K562 (cell line): ENCODE results near the gene ZNF222. TPM values are rescaled to one million over a fixed set of nuclear protein-coding genes. Genes with fewer than 3 reads are reported as not detected.

Experiments used
- ATAC-seq: fragments of 200-7000 bp; cut with Tn5 transposase; 3 replicates; pipeline ENCODE4 v1.9.1; 2020; ENCODE audit warnings: moderate library complexity
- BruUV-seq: library from RNA; stranded (reverse); fragments of 400-500 nt; replicated peaks from 2 replicates; lab custom pipeline; 2021; lab: Mats Ljungman, UMichigan
- CTCF ChIA-PET: fragments of 300-600 bp; formaldehyde crosslinking; extraction: SDS; loops from one replicate; lab custom pipeline; 2021; ENCODE audit warnings: low intra/inter-chr PET ratio; lab: Yijun Ruan, JAX
- POLR2A ChIA-PET: fragments of 300-600, 350-650 bp; sonication (Branson Sonifier 250); formaldehyde crosslinking; extraction: SDS; loops from one replicate; lab custom pipeline; 2021; ENCODE audit warnings: antibody characterized with exemption, inconsistent platforms; lab: Yijun Ruan, JAX
- DNase-seq, 4 experiments: peaks; one replicate each; pipeline versions ENCODE4 v3.0.0 to v3.0.0-alpha.2; 2011 to 2018; ENCODE audit warnings: low spot score in 3 of 4, mixed read lengths in 3 of 4; ENCODE audit errors: extremely low read depth in 1 of 4
- FAIRE-seq: peaks from 2 replicates; lab custom pipeline; 2011; peaks lifted over from hg19 to GRCh38; lab: Jason Lieb, UNC
- H2AFZ ChIP-seq: 2 replicates; pipeline ENCODE4 v1.6.0; 2011; ENCODE audit warnings: low read depth, low read length, control low read depth, inconsistent platforms
- H3K27ac ChIP-seq: fragments of 200-600 bp; 3 replicates; pipeline ENCODE4 v1.8.0; 2011; ENCODE audit warnings: low read depth, mild to moderate bottlenecking, control low read depth, inconsistent platforms, low read length, moderate library complexity, mixed read lengths; ENCODE audit errors: extremely low read depth
- H3K27me3 ChIP-seq, 2 experiments: fragments of 300-600 bp in 1 of 2; 2 replicates in 1 of 2; 3 replicates in 1 of 2; pipeline versions ENCODE4 v1.6.0 to v1.8.0; 2011; ENCODE audit warnings: inconsistent platforms in 2 of 2, low read length in 2 of 2, mild to moderate bottlenecking in 1 of 2, mixed read lengths in 1 of 2, moderate library complexity in 1 of 2; ENCODE audit not compliant: control insufficient read depth in 2 of 2, insufficient read depth in 2 of 2
- H3K36me3 ChIP-seq: fragments of 300-600 bp; 3 replicates; pipeline ENCODE4 v1.8.0; 2011; ENCODE audit warnings: mild to moderate bottlenecking, low read length, inconsistent platforms; ENCODE audit not compliant: control insufficient read depth, insufficient read depth
- H3K4me1 ChIP-seq, 2 experiments: fragments of 200-600 bp in 1 of 2; replicated peaks in 1 of 2; 2 replicates in 1 of 2; 3 replicates in 1 of 2; pipeline versions ENCODE4 v1.5.1 to v1.8.0; 2011; ENCODE audit warnings: inconsistent platforms in 2 of 2, low read length in 2 of 2, mild to moderate bottlenecking in 1 of 2, mixed read lengths in 1 of 2, moderate library complexity in 1 of 2; ENCODE audit not compliant: control insufficient read depth in 2 of 2, insufficient read depth in 2 of 2
- H3K4me2 ChIP-seq: 2 replicates; pipeline ENCODE4 v1.6.1; 2011; ENCODE audit warnings: low read length, control low read depth, inconsistent platforms, mixed read lengths; ENCODE audit not compliant: insufficient read depth
- H3K4me3 ChIP-seq: fragments of 200-600 bp; sonication (generic), shearing (Covaris generic); 2 replicates; pipeline ENCODE4 v1.5.1; 2016; ENCODE audit warnings: control low read depth, inconsistent platforms
- H3K79me2 ChIP-seq: fragments of 200-600 bp; 3 replicates; pipeline ENCODE4 v1.8.0; 2011; ENCODE audit warnings: low read length, inconsistent platforms; ENCODE audit not compliant: control insufficient read depth, insufficient read depth
- H3K9ac ChIP-seq, 2 experiments: 2 replicates each; pipeline versions ENCODE4 v1.6.0 to v1.6.1; 2011; ENCODE audit warnings: low read depth in 2 of 2, low read length in 2 of 2, control low read depth in 1 of 2, inconsistent platforms in 1 of 2, mild to moderate bottlenecking in 1 of 2, mixed read lengths in 1 of 2; ENCODE audit not compliant: insufficient read depth in 1 of 2
- H3K9me1 ChIP-seq: one replicate; pipeline ENCODE4 v1.6.0; 2011; ENCODE audit warnings: inconsistent platforms, mild to moderate bottlenecking, low read length, moderate library complexity; ENCODE audit not compliant: control insufficient read depth, insufficient read depth
- H3K9me3 ChIP-seq: replicated peaks from 2 replicates; pipeline ENCODE4 v1.5.1; 2011; ENCODE audit warnings: low read depth, low read length, inconsistent platforms; ENCODE audit not compliant: control insufficient read depth, insufficient read depth
- H4K20me1 ChIP-seq: replicated peaks from 2 replicates; pipeline ENCODE4 v1.6.1; 2011; ENCODE audit warnings: low read length, inconsistent platforms, mixed read lengths; ENCODE audit not compliant: control insufficient read depth, insufficient read depth
- BACH1 ChIP-seq: fragments of 200-800 bp; sonication (Bioruptor generic); IDR thresholded peaks from 2 replicates; pipeline ENCODE4 v1.6.1; 2016; ENCODE audit warnings: missing genetic modification characterization, missing compliant biosample characterization
- DIDO1 ChIP-seq: fragments of 450-650 bp; IDR thresholded peaks from 2 replicates; pipeline ENCODE4 v1.6.1; 2016; ENCODE audit warnings: low read depth, missing biosample characterization, missing genetic modification characterization
- E2F3 ChIP-seq: fragments of 250-450 bp; sonication (Bioruptor Pico); IDR thresholded peaks from 2 replicates; pipeline ENCODE4 v1.4.0; 2020; ENCODE audit warnings: mild to moderate bottlenecking
- HDAC2 ChIP-seq: fragments of 450-650 bp; IDR thresholded peaks from 2 replicates; pipeline ENCODE4 v1.6.1; 2016; ENCODE audit warnings: mild to moderate bottlenecking
- ID3 ChIP-seq, 2 experiments: fragments of 250-450 bp in 1 of 2; fragments of 450-650 bp in 1 of 2; sonication (Bioruptor Pico) in 1 of 2; IDR thresholded peaks; 2 replicates each; pipeline versions ENCODE4 v1.6.1 to v1.8.0; 2016 to 2021; ENCODE audit warnings: mild to moderate bottlenecking in 2 of 2, moderate library complexity in 2 of 2, missing compliant biosample characterization in 1 of 2, missing genetic modification characterization in 1 of 2
- KDM4B ChIP-seq, 2 experiments: fragments of 450-650 bp in 1 of 2; sonication (generic) in 1 of 2; IDR thresholded peaks; 2 replicates each; pipeline ENCODE4 v1.6.1; 2016 to 2017; ENCODE audit warnings: borderline replicate concordance in 2 of 2, antibody characterized with exemption in 1 of 2, low read depth in 1 of 2, mild to moderate bottlenecking in 1 of 2
- PPARD ChIP-seq: fragments of 250-450 bp; sonication (Bioruptor Pico); IDR thresholded peaks from 2 replicates; pipeline ENCODE4 v1.8.0; 2022; ENCODE audit warnings: inconsistent platforms, mild to moderate bottlenecking, moderate library complexity
- PTTG1 ChIP-seq: fragments of 450-650 bp; IDR thresholded peaks from 2 replicates; pipeline ENCODE4 v1.6.1; 2016; ENCODE audit warnings: low read depth, mild to moderate bottlenecking, missing genetic modification characterization, missing compliant biosample characterization
- SMARCB1 ChIP-seq: IDR thresholded peaks from 2 replicates; pipeline ENCODE4 v1.6.1; 2011; ENCODE audit warnings: improper control_type of control experiment, low read depth; ENCODE audit not compliant: insufficient read length
- SUPT5H ChIP-seq: fragments of 450-650 bp; IDR thresholded peaks from 2 replicates; pipeline ENCODE4 v1.6.1; 2016
- TBP ChIP-seq: optimal IDR thresholded peaks from 2 replicates; pipeline ENCODE3; 2011; ENCODE audit warnings: low read depth, low read length, improper control_type of control experiment
- TEAD4 ChIP-seq, 2 experiments: sonication (generic) in 1 of 2; formaldehyde crosslinking in 1 of 2; IDR thresholded peaks; 2 replicates each; pipeline versions ENCODE4 v1.6.1 to v1.8.0; 2012 to 2022; ENCODE audit warnings: borderline replicate concordance in 1 of 2, inconsistent platforms in 1 of 2, low read length in 1 of 2, mild to moderate bottlenecking in 1 of 2, missing genetic modification reagents in 1 of 2
- ZC3H8 ChIP-seq: fragments of 450-650 bp; IDR thresholded peaks from 2 replicates; pipeline ENCODE4 v1.6.1; 2017
- ZNF398 ChIP-seq: fragments of 250-450 bp; sonication (Bioruptor Pico); IDR thresholded peaks from 2 replicates; pipeline ENCODE4 v1.8.0; 2021; ENCODE audit warnings: moderate library complexity, mild to moderate bottlenecking, inconsistent platforms
- WGBS: fragments of 100-300 bp; shearing (Covaris generic); methylation state at CpG from one replicate; pipeline ENCODE4 v1.1.6; 2016; ENCODE audit warnings: low coverage, mixed read lengths; ENCODE audit not compliant: insufficient coverage; ENCODE audit errors: missing lambda C conversion rate; 5-methylcytosine and 5-hydroxymethylcytosine counted together
- in situ Hi-C: fragments of 300-500 bp; cut with MboI; formaldehyde crosslinking; loops from 4 replicates; pipeline ENCODE4 v1.15.0; 2018; ENCODE audit warnings: inconsistent platforms, mixed read lengths
- intact Hi-C: fragments of 100-400 bp; cut with micrococcal nuclease; formaldehyde crosslinking; loops from 2 replicates; pipeline ENCODE4 v1.14.2; 2022
- polyA plus RNA-seq, 8 experiments: library from polyadenylated mRNA; depleted of rRNA in 4 of 8; stranded (reverse) in 5 of 8; unstranded in 3 of 8; fragments of >200 nt; fragmentation: Nextera tagmentation in 2 of 8; fragmentation: Illumina TruSeq in 1 of 8; extraction: Ambion mirVana in 2 of 8; extraction: Trizol in 1 of 8; gene quantifications; 2 replicates each; pipeline versions ENCODE4 v1.2.1 to v1.2.3, GENCODE V29; 2011 to 2014; ENCODE audit warnings: inconsistent platforms in 1 of 8, missing spikeins in 1 of 8
- total RNA-seq, 7 experiments: library from RNA; depleted of rRNA in 6 of 7; stranded (reverse); fragments of >200 nt in 6 of 7; fragmentation: Illumina TruSeq in 2 of 7; extraction: Trizol in 2 of 7; gene quantifications; 2 replicates each; pipeline versions ENCODE4 v1.2.1 to v1.2.3, GENCODE V29; 2011 to 2021; ENCODE audit warnings: low replicate concordance in 1 of 7

The ZNF222 gene
- total and polyA plus RNA-seq, 9 of the 15 experiments (the other 6 are each of a cell fraction or from before 2014, with no cell fraction given), result 2.3 to 4.5 (median 3.0) TPM

- TF ChIP-seq DIDO1, result peak; percentile 88; the same call in 1 of the 2 replicates
- TF ChIP-seq E2F3 (CRISPR knock-in tag), result no peak
- no peak for TF ChIP-seq ZC3H8
- no peak for TF ChIP-seq PTTG1 (tag)
- TF ChIP-seq PPARD (CRISPR knock-in tag), result no peak
- TF ChIP-seq SMARCB1, result no peak
Observed at GRCh38 chr19:44050740-44051649, 25.8 kb downstream of the ZNF222 start (continued).

GRCh38 chr19:44051650-44052402, 26.6 kb downstream of the ZNF222 start, which contains the start of gene ZNF223:
TSS of gene ZNF223 (plus strand) at chr19:44052036. CDS start at chr19:44055177, 3,141 bp downstream.
- Histone ChIP-seq H3K36me3 (no peaks in the 10 kb centered on the region), H3K4me1 (no peaks in the 10 kb centered on the region), H3K27ac (peak within 1 kb of the TSS; percentile 16; the same call in 1 of the 3 replicates), H2AFZ (peak within 1 kb of the TSS; percentile 96), H3K27me3 (no peaks in the 10 kb centered on the region), H3K9me1 (no peaks in the 10 kb centered on the region), H3K79me2 (no peaks in the 10 kb centered on the region), H4K20me1 (no peaks in the 10 kb centered on the region), H3K4me2 (peak within 1 kb of the TSS; percentile 89), H3K9ac (no peak within 1 kb of the TSS; a peak in 1 of 4 replicates), H3K9me3 (0 out of 2 replicates have a peak, but pooled peaks cover 4% of the 10 kb centered on the region), H3K4me3 (peak within 1 kb of the TSS; percentile 38)
- FAIRE-seq (peak; percentile 64), DNase-seq (peak; percentile 73 to 83 (median 78)), ATAC-seq (peak; percentile 99)
- BruUV-seq, result no TSS peak
- intact Hi-C loops, result no loop called here
- in situ Hi-C loops, result no loop called here
- ChIA-PET POLR2A (interaction anchor here (1.7 to 1.9 kb wide), 2 partner anchors 10 kb away, joined by 5 read pairs; no protein-coding TSS in a partner anchor), CTCF (no interaction called here)
- 3% methylated on average over 38 of the region's 38 CpGs for WGBS
- TF ChIP-seq KDM4B (IDR thresholded peaks at IDR 0.05; ENCODE audit: borderline replicate concordance in 2 of 2, low read depth in 1 of 2), result peak in 1 of 2 experiments; percentile 75; a peak in 1 of 4 replicates
- no peak for TF ChIP-seq TBP
- no peak for TF ChIP-seq TEAD4 (IDR thresholded peaks at IDR 0.05; ENCODE audit: low read length)
- TF ChIP-seq TEAD4 (CRISPR knock-in tag; IDR thresholded peaks at IDR 0.05; ENCODE audit: borderline replicate concordance), result no peak
- no peak for TF ChIP-seq ID3 (CRISPR knock-in tag; IDR thresholded peaks at IDR 0.05)
- no peak for TF ChIP-seq ID3 (tag; IDR thresholded peaks at IDR 0.05)
- peak; percentile 64 for TF ChIP-seq BACH1 (tag)
- TF ChIP-seq HDAC2, result no peak
- no peak for TF ChIP-seq ZNF398
- no peak for TF ChIP-seq SUPT5H
